PC-3 (cell line): ENCODE data around the gene MAP2K5. TPM values are rescaled to one million over a fixed set of nuclear protein-coding genes. Genes with fewer than 3 reads are reported as not detected.

Source experiments
- ATAC-seq: fragments of 200-7000 bp; cut with Tn5 transposase; 2 replicates; pipeline ENCODE4 v1.9.1; 2020; ENCODE audit warnings: mild to moderate bottlenecking, moderate library complexity
- BruUV-seq: library from RNA; stranded (reverse); fragments of 400-500 nt; replicated peaks from 2 replicates; lab custom pipeline; 2021; lab: Mats Ljungman, UMichigan
- CTCF ChIA-PET: fragments of 300-600 bp; sonication (Branson Sonifier 250); formaldehyde crosslinking; loops from one replicate; lab custom pipeline; 2022; ENCODE audit warnings: antibody characterized with exemption; lab: Charles Lee
- POLR2A ChIA-PET: fragments of 300-600 bp; sonication (Branson Sonifier 250); formaldehyde crosslinking; loops from one replicate; lab custom pipeline; 2022; ENCODE audit warnings: antibody characterized with exemption; ENCODE audit not compliant: unreplicated experiment; lab: Charles Lee
- DNase-seq: peaks from one replicate; pipeline ENCODE4 v3.0.0-alpha.2; 2015
- H2AFZ ChIP-seq: fragments of 300-600 bp; sonication (generic); 2 replicates; pipeline ENCODE4 v1.6.0; 2016; ENCODE audit warnings: antibody characterized with exemption, low read length
- H3F3A ChIP-seq: fragments of 300-600 bp; sonication (generic); one replicate; pipeline ENCODE4 v1.6.0; 2017; ENCODE audit warnings: antibody characterized with exemption, low read length, control low read depth, mild to moderate bottlenecking; ENCODE audit not compliant: unreplicated experiment
- H3K27ac ChIP-seq: fragments of 300-600 bp; sonication (generic); 2 replicates; pipeline ENCODE4 v1.5.1; 2016; ENCODE audit warnings: mild to moderate bottlenecking, low read length
- H3K27me3 ChIP-seq: fragments of 300-600 bp; sonication (generic); 2 replicates; pipeline ENCODE4 v1.6.1; 2016; ENCODE audit warnings: low read length, mixed read lengths
- H3K36me3 ChIP-seq: fragments of 300-600 bp; sonication (generic); 2 replicates; pipeline ENCODE4 v1.6.1; 2016; ENCODE audit warnings: low read depth, mixed run types, low read length, mixed read lengths
- H3K4me1 ChIP-seq: fragments of 300-600 bp; sonication (generic); 2 replicates; pipeline ENCODE4 v1.5.1; 2016; ENCODE audit warnings: low read length; ENCODE audit not compliant: insufficient read depth
- H3K4me2 ChIP-seq: fragments of 300-600 bp; sonication (generic); 2 replicates; pipeline ENCODE4 v1.6.0; 2016; ENCODE audit warnings: low read length
- H3K4me3 ChIP-seq: fragments of 300-600 bp; sonication (generic); 2 replicates; pipeline ENCODE4 v1.5.1; 2016; ENCODE audit warnings: mild to moderate bottlenecking, low read length, mixed read lengths
- H3K79me2 ChIP-seq: fragments of 300-600 bp; sonication (generic); 2 replicates; pipeline ENCODE4 v1.6.1; 2017; ENCODE audit warnings: low read length, mixed read lengths
- H3K9ac ChIP-seq: fragments of 300-600 bp; sonication (generic); 2 replicates; pipeline ENCODE4 v1.6.0; 2016; ENCODE audit warnings: mild to moderate bottlenecking, low read length
- H3K9me2 ChIP-seq: fragments of 300-600 bp; sonication (generic); replicated peaks from 2 replicates; pipeline ENCODE4 v1.6.1; 2016; ENCODE audit warnings: mixed run types, low read length, mixed read lengths
- H3K9me3 ChIP-seq: fragments of 300-600 bp; sonication (generic); 2 replicates; pipeline ENCODE4 v1.6.1; 2016; ENCODE audit warnings: low read length, mixed read lengths
- H4K20me1 ChIP-seq: fragments of 300-600 bp; sonication (generic); 2 replicates; pipeline ENCODE4 v1.6.1; 2016; ENCODE audit warnings: low read length, mixed read lengths
- EZH2 ChIP-seq: fragments of 300-600 bp; sonication (generic); IDR thresholded peaks from one replicate; pipeline ENCODE4 v1.6.1; 2017; ENCODE audit warnings: antibody characterized with exemption, mild to moderate bottlenecking, low read length; ENCODE audit not compliant: unreplicated experiment
- EZH2phosphoT487 ChIP-seq: fragments of 300-600 bp; sonication (generic); IDR thresholded peaks from 2 replicates; pipeline ENCODE4 v1.6.1; 2018; ENCODE audit warnings: mild to moderate bottlenecking, antibody characterized with exemption, low read length, borderline replicate concordance
- intact Hi-C: fragments of 100-400 bp; cut with micrococcal nuclease; formaldehyde crosslinking; loops from 2 replicates; pipeline ENCODE4 v1.9.0; 2023
- total RNA-seq: library from RNA; depleted of rRNA; stranded (reverse); fragments of >200 nt; gene quantifications from 2 replicates; pipeline ENCODE4 v1.2.3, GENCODE V29; 2014
- TF ChIP-seq, protein P1 (sequence below): fragments of 300-600 bp; sonication (generic); conservative IDR thresholded peaks from 2 replicates; pipeline ENCODE4 v1.5.1; 2017; ENCODE audit warnings: antibody characterized with exemption, low read depth, mild to moderate bottlenecking, low read length

MAP2K5 gene
- total RNA-seq, 1 experiment from 2014 or later: 5.5 TPM

DNA sequence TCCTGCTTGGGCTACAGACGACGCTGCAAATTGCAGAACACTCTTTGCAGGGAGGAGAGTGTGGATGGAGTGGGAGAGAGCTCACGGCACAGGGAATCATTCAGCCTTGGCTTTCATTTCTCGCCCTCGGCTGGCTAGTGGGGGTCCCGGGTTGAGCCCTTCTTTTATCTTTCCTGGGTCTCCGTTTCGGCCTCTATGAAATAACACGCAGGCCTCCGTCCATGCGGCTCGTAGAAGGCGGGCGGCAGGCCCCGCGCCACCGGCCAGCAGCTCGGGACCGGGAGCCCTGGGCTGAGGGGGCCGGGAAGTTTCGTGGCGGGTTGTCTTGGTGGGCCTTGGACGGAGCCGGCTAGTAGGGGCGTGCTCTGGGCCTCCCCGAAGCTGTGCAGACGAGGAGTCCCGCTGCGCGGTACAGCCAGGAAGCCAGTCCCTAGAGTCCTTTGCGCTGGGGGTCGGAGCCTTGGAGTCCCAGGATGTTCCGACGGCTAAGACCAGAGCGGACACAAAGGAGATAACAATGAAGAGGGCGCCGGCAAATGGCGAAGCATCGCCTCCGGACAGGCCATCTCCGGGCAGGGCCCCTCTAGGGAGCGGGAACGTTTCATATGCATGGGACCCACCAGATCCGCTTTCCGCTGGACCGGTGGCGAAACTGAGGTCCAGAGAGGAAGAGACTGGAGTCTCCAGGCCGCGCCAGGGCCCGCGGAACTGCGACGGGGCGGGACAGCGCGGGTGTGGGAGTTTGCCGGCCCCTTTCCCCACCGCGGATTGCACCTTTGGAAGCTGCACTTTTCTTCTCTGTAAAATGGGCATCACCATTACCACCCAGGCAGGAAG, 293.0 kb downstream of the MAP2K5 start:
- no TSS peak for BruUV-seq
- peak overlapping the region; percentile 83 for H2AFZ ChIP-seq

DNA sequence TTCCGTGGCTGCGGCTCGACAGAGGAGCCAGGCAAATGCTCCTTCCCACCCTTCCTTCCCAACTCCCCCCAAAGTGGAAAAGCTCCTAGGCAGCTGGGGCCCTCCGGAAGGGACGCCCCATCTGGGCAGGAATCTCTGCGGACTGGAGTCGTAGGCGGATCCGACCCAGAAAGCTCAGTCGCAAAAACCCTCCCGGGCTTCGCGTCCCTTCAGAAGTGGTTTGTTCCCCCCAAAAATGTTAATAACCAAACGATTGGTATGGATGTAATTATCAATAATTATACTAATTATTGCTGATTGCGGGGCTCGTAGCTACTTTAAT, 293.6 kb downstream of the MAP2K5 start:
- Histone ChIP-seq H3K36me3 (no peaks in the 10 kb centered on the region), H3K9ac (no peak overlapping the region), H3K27ac (no peak overlapping the region), H4K20me1 (no peaks in the 10 kb centered on the region), H3K4me3 (peak overlapping the region; percentile 61), H3K9me2 (no peaks in the 10 kb centered on the region), H3K4me1 (peaks cover 13% of the 10 kb centered on the region), H3K9me3 (no peaks in the 10 kb centered on the region), H3K27me3 (peaks cover 16% of the 10 kb centered on the region), H3K4me2 (peak overlapping the region; percentile 90), H2AFZ (peak overlapping the region; percentile 83), H3K79me2 (no peaks in the 10 kb centered on the region), H3F3A (no peaks in the 10 kb centered on the region)
- ChIA-PET CTCF (interaction anchor here (0.7 kb wide), 1 partner anchor 393 kb away, joined by 3 read pairs; no protein-coding TSS in a partner anchor), POLR2A (no interaction called here)
- no peak for DNase-seq
- no peak for ATAC-seq
- intact Hi-C loops: loop anchor here (1.0 to 10.0 kb wide), 4 partner anchors 141 to 449 kb away; no protein-coding TSS in a partner anchor
- no TSS peak for BruUV-seq
- TF ChIP-seq, protein P1, sequence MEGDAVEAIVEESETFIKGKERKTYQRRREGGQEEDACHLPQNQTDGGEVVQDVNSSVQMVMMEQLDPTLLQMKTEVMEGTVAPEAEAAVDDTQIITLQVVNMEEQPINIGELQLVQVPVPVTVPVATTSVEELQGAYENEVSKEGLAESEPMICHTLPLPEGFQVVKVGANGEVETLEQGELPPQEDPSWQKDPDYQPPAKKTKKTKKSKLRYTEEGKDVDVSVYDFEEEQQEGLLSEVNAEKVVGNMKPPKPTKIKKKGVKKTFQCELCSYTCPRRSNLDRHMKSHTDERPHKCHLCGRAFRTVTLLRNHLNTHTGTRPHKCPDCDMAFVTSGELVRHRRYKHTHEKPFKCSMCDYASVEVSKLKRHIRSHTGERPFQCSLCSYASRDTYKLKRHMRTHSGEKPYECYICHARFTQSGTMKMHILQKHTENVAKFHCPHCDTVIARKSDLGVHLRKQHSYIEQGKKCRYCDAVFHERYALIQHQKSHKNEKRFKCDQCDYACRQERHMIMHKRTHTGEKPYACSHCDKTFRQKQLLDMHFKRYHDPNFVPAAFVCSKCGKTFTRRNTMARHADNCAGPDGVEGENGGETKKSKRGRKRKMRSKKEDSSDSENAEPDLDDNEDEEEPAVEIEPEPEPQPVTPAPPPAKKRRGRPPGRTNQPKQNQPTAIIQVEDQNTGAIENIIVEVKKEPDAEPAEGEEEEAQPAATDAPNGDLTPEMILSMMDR: no peak
- TF ChIP-seq EZH2phosphoT487 (no peak), EZH2 (no peak)

More for the DNA sequence above, 293.0 kb downstream of the MAP2K5 start:
- Histone ChIP-seq H3K27me3 (peaks cover 16% of the 10 kb centered on the region), H4K20me1 (no peaks in the 10 kb centered on the region), H3F3A (no peaks in the 10 kb centered on the region), H3K9ac (no peak overlapping the region), H3K36me3 (no peaks in the 10 kb centered on the region), H3K27ac (no peak overlapping the region), H3K4me1 (peaks cover 8% of the 10 kb centered on the region), H3K4me3 (peak overlapping the region; percentile 61), H3K4me2 (peak overlapping the region; percentile 90), H3K9me3 (no peaks in the 10 kb centered on the region), H3K9me2 (no peaks in the 10 kb centered on the region), H3K79me2 (no peaks in the 10 kb centered on the region)
- intact Hi-C loops: loop anchor here (1.0 to 10.0 kb wide), 4 partner anchors 141 to 448 kb away; no protein-coding TSS in a partner anchor
- POLR2A ChIA-PET: no interaction called here
- CTCF ChIA-PET: interaction anchor here (0.6 to 0.7 kb wide), 2 partner anchors 235 to 392 kb away, joined by 3 to 5 read pairs; no protein-coding TSS in a partner anchor
- ATAC-seq (no peak), DNase-seq (no peak)
- TF ChIP-seq EZH2phosphoT487: no peak
- TF ChIP-seq, protein P1: no peak
- TF ChIP-seq EZH2: no peak

DNA sequence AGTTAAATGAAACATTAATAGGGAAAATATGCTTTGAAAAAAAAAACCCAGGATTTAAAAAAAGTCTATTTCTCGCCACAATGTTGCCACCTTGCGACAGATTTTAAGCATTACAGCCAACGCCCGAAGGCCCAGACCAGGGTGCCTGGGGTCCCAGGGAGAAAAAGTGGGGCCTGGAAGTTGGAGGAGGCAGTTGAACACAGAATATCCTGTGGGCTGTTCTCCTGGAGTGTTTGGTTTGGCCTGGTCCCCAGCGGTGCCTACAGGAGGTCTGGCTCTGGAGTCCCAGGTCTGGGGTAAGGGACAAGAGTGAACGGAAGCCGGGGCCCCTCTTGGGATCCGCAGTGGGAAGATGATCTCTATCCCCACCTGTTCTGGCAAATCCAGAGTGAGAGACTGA, 294.0 kb downstream of the MAP2K5 start:
- no peaks in the 10 kb centered on the region for H3K9me3 ChIP-seq
- no TSS peak for BruUV-seq
- peak overlapping the region; percentile 61 for H3K4me3 ChIP-seq
- intact Hi-C loops: loop anchor here (1.0 to 10.0 kb wide), 4 partner anchors 142 to 449 kb away; no protein-coding TSS in a partner anchor
- no peaks in the 10 kb centered on the region for H4K20me1 ChIP-seq
- no peaks in the 10 kb centered on the region for H3K9me2 ChIP-seq
- no peak overlapping the region for H3K9ac ChIP-seq
- DNase-seq (peak; percentile 62), ATAC-seq (no peak)
- H3K4me2 ChIP-seq: peak overlapping the region; percentile 90
- peaks cover 16% of the 10 kb centered on the region for H3K4me1 ChIP-seq
- H2AFZ ChIP-seq: peak overlapping the region; percentile 83; the same call in 1 of the 2 replicates
- TF ChIP-seq EZH2phosphoT487 (no peak), EZH2 (no peak)
- TF ChIP-seq, protein P1: peak; percentile 83
- H3K79me2 ChIP-seq: no peaks in the 10 kb centered on the region
- H3K27me3 ChIP-seq: peaks cover 16% of the 10 kb centered on the region
- no peaks in the 10 kb centered on the region for H3K36me3 ChIP-seq
- H3F3A ChIP-seq: no peaks in the 10 kb centered on the region
- H3K27ac ChIP-seq: no peak overlapping the region
- ChIA-PET CTCF (interaction anchor here (0.7 kb wide), 1 partner anchor 393 kb away, joined by 3 read pairs; no protein-coding TSS in a partner anchor), POLR2A (no interaction called here)
